Heart left ventricle (tissue), 16 donors: ENCODE data around the gene CHST9. TPM values are rescaled to one million over a fixed set of nuclear protein-coding genes. Genes with fewer than 3 reads are reported as not detected.

Experiments used
- ATAC-seq, 4 donors: fragments of 200-7000 bp; cut with Tn5 transposase; one replicate each; pipeline ENCODE4 v1.9.1; 2020 to 2022; ENCODE audit warnings: moderate library complexity in 4 of 4, mild to moderate bottlenecking in 3 of 4, moderate number of reproducible peaks in 1 of 4
- DNase-seq, 5 donors: peaks; one replicate each; pipeline ENCODE4 v3.0.0-alpha.2; 2020
- H3K27ac ChIP-seq, 12 donors: fragments of 200-600 bp; sonication (generic) in 4 of 12; one replicate each; pipeline versions ENCODE4 v1.5.0 to v1.8.0; 2016 to 2022; ENCODE audit warnings: mild to moderate bottlenecking in 2 of 12
- H3K27me3 ChIP-seq, 9 donors: fragments of 200-600 bp; sonication (generic) in 2 of 9; one replicate each; pipeline versions ENCODE4 v1.5.1 to v1.8.0; 2016 to 2022; ENCODE audit warnings: mild to moderate bottlenecking in 3 of 9
- H3K36me3 ChIP-seq, 9 donors: fragments of 200-600 bp; sonication (generic) in 2 of 9; one replicate each; pipeline versions ENCODE4 v1.5.0 to v1.8.0; 2018 to 2022; ENCODE audit warnings: mild to moderate bottlenecking in 2 of 9
- H3K4me1 ChIP-seq, 12 donors: fragments of 200-600 bp; sonication (generic) in 4 of 12; one replicate each; pipeline versions ENCODE4 v1.5.0 to v1.8.0; 2016 to 2022; ENCODE audit warnings: mild to moderate bottlenecking in 3 of 12
- H3K4me3 ChIP-seq, 12 donors: fragments of 200-600 bp; sonication (generic) in 4 of 12; one replicate each; pipeline versions ENCODE4 v1.5.0 to v1.8.0; 2017 to 2022; ENCODE audit warnings: mild to moderate bottlenecking in 9 of 12, moderate library complexity in 4 of 12
- H3K9me3 ChIP-seq, 12 donors: fragments of 200-600 bp; sonication (generic) in 4 of 12; one replicate each; pipeline versions ENCODE4 v1.5.0 to v1.8.0; 2016 to 2022; ENCODE audit warnings: mild to moderate bottlenecking in 1 of 12
- CTCF ChIP-seq, 12 donors: fragments of 200-600 bp; sonication (generic) in 4 of 12; IDR thresholded peaks; one replicate each; pipeline versions ENCODE4 v1.5.0 to v1.8.0; 2018 to 2022; ENCODE audit warnings: antibody characterized with exemption in 12 of 12, mild to moderate bottlenecking in 5 of 12
- POLR2A ChIP-seq, 2 donors: fragments of 450-650 bp; IDR thresholded peaks; one replicate each; pipeline ENCODE4 v1.6.1; 2017; ENCODE audit warnings: antibody characterized with exemption in 2 of 2, mild to moderate bottlenecking in 2 of 2, moderate library complexity in 2 of 2
- WGBS, 4 donors: extraction: QIAGEN DNeasy Blood & Tissue Kit in 2 of 4; methylation state at CpG; one replicate each; pipeline versions ENCODE4 v1.1.5 to v1.1.7; 2013 to 2018; 5-methylcytosine and 5-hydroxymethylcytosine counted together
- intact Hi-C, 10 donors: fragments of 100-400 bp; cut with DNase I; formaldehyde crosslinking; loops; one replicate each; pipeline versions ENCODE4 v1.11.1 to v1.14.2; 2022
- polyA plus RNA-seq, 2 donors: library from polyadenylated mRNA; stranded (reverse); fragments of 200-250 nt; gene quantifications; one replicate each; pipeline ENCODE4 v1.2.3, GENCODE V29; 2013
- total RNA-seq, 9 donors: library from RNA; depleted of rRNA in 2 of 9; stranded (reverse); fragments of >200 nt in 2 of 9; fragmentation: NEBNext Ultra II Directional in 3 of 9; extraction: Animal tissue kit (Norgen Biotek cat#: 25700) in 3 of 9; gene quantifications; one replicate each; pipeline versions ENCODE4 v1.1.0 to v1.2.4, GENCODE V29; 2016 to 2023
- donor health status: ischemic (EF 13 %, LVEDD 7.1; RV severe dilation, severe dysfunction).
- donor health status: healthy with polysubstance abuse.
- donor health status: DM: no; HTN: yes; CAD: no.
- donor health status: DM: no; HTN: no; CAD: no.
- donor health status: ischemic (EF 25% LVEDD 6.9; RV normal size, moderate dysfunction).
- donor health status: ischemic (EF 25% LVEDD 5.7; RV mildly dilated, moderate dysfunction).
- donor health status: healthy.
- donor health status: DM: yes; HTN: yes; CAD: no.
- donor health status: ischemic (EF 35%, LVEDD 5.7; RV mildly dilated, moderate dysfunction).
- donor health status: nonischemic (EF 11% LVEDD 7.7; RV severe dilation, severe dysfunction).
- donor health status: DM: yes; HTN: yes; CAD: no.
- donor health status: PGD.
- donor health status: ischemic (EF 29% LVEDD 5.4; RV normal size, mild dysfunction).
- donor health status: nonischemic (EF 23%, LVEDD 6.1; RV moderate dilation, normal function).

CHST9 gene
- total and polyA plus RNA-seq, 11 donors = 0.03 to 20.2 (median 4.1) TPM

- 38 to 46% (median 43%) methylated on average over 6 of the region's 6 CpGs for WGBS, 4 donors
- TF ChIP-seq POLR2A (IDR thresholded peaks at IDR 0.05) (no peak), CTCF (IDR thresholded peaks at IDR 0.05) (no peak)
- Histone ChIP-seq H3K9me3 (no peaks in the 10 kb centered on the region), H3K4me3 (no peak overlapping the region), H3K27me3 (no peaks in the 10 kb centered on the region), H3K27ac (no peak overlapping the region), H3K36me3 (no peaks in the 10 kb centered on the region), H3K4me1 (peaks cover 0 to 13% (median 0%) of the 10 kb centered on the region in 12 donors)
- intact Hi-C loops = loop anchor here in 1 of 10 donors (10.0 kb wide), 1 partner anchor 63 kb away; no protein-coding TSS in a partner anchor
- no peak for ATAC-seq
- no peak for DNase-seq
Observed at GRCh38 chr18:26941584-26941983, 243.5 kb downstream of the CHST9 start.

- Histone ChIP-seq H3K9me3 (no peaks in the 10 kb centered on the region), H3K4me1 (peaks cover 0 to 13% (median 0%) of the 10 kb centered on the region in 12 donors), H3K4me3 (no peak overlapping the region), H3K36me3 (no peaks in the 10 kb centered on the region), H3K27me3 (no peaks in the 10 kb centered on the region), H3K27ac (no peak overlapping the region)
- intact Hi-C loops = loop anchor here in 1 of 10 donors (10.0 kb wide), 1 partner anchor 64 kb away; no protein-coding TSS in a partner anchor
- TF ChIP-seq CTCF (IDR thresholded peaks at IDR 0.05) (no peak), POLR2A (IDR thresholded peaks at IDR 0.05) (no peak)
- peak in 2 of 5 donors; percentile 28 to 37 for DNase-seq
- WGBS, 4 donors = 76 to 85% (median 82%) methylated on average over 5 of the region's 5 CpGs
- peak in 2 of 4 donors; percentile 44 to 50 for ATAC-seq
Observed at GRCh38 chr18:26940744-26941398, 244.2 kb downstream of the CHST9 start.

GRCh38 chr18:26931659-26932058, 253.4 kb downstream of the CHST9 start:
- intact Hi-C loops = no loop called here
- 86 to 100% (median 89%) methylated on average over 2 of the region's 2 CpGs for WGBS, 4 donors
- ATAC-seq = no peak
- H3K9me3 ChIP-seq = no peaks in the 10 kb centered on the region
- TF ChIP-seq POLR2A (IDR thresholded peaks at IDR 0.05) (no peak), CTCF (IDR thresholded peaks at IDR 0.05) (no peak)
- no peak for DNase-seq
- no peak overlapping the region for H3K4me3 ChIP-seq
- H3K27me3 ChIP-seq = no peaks in the 10 kb centered on the region
- H3K27ac ChIP-seq = no peak overlapping the region
- H3K36me3 ChIP-seq = no peaks in the 10 kb centered on the region
- H3K4me1 ChIP-seq = no peaks in the 10 kb centered on the region

GRCh38 chr18:26930630-26931029, 254.5 kb downstream of the CHST9 start:
- 0 to 44% (median 0%) methylated on average over 1 of the region's 1 CpG; no CpG with 5 or more reads in 1 of the 4 donors for WGBS, 4 donors
- no peaks in the 10 kb centered on the region for H3K4me1 ChIP-seq
- intact Hi-C loops = no loop called here
- DNase-seq = no peak
- ATAC-seq = no peak
- H3K27me3 ChIP-seq = no peaks in the 10 kb centered on the region
- H3K9me3 ChIP-seq = no peaks in the 10 kb centered on the region
- no peaks in the 10 kb centered on the region for H3K36me3 ChIP-seq
- no peak for TF ChIP-seq CTCF (IDR thresholded peaks at IDR 0.05)
- TF ChIP-seq POLR2A (IDR thresholded peaks at IDR 0.05) = no peak
- H3K27ac ChIP-seq = no peak overlapping the region
- H3K4me3 ChIP-seq = no peak overlapping the region
